Esophagus muscularis mucosa (tissue), 4 donors: Measurements from ENCODE around the gene OR10X1.

Experiments used
- EP300 ChIP-seq: sonication (generic); formaldehyde crosslinking; IDR thresholded peaks from one replicate; pipeline ENCODE4 v1.6.1; 2017; ENCODE audit warnings: antibody characterized with exemption
- POLR2A ChIP-seq: fragments of 450-650 bp; IDR thresholded peaks from one replicate; pipeline ENCODE4 v1.6.1; 2017; ENCODE audit warnings: antibody characterized with exemption, moderate library complexity, mild to moderate bottlenecking, low read depth
- TF ChIP-seq, protein P1 (sequence below), 3 experiments: fragments of 200-600 bp in 2 of 3; fragments of 450-650 bp in 1 of 3; sonication (generic) in 2 of 3; IDR thresholded peaks; one replicate each; pipeline ENCODE4 v1.5.1; 2017 to 2019; ENCODE audit warnings: antibody characterized with exemption in 3 of 3, mild to moderate bottlenecking in 2 of 3, moderate library complexity in 1 of 3

DNA sequence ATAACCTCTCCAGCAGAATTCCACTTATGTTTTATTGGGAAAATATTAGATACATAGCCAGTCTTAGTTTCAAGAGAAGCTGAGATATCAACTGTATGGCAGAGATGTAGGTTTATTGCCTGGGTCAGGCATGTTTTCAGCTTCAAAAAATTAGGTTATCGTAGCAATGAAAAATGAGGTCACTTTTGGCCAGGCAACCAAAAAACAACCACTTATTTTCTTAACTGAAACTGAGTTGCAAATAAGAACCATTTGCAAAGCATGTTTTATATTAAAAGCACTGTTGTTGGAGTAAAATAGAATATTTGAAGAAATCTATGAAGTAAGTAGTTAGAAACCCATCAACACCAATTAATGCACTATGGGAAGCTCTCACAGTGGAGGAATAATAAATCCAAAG, 20.0 kb downstream of the OR10X1 start:
- TF ChIP-seq, protein P1, sequence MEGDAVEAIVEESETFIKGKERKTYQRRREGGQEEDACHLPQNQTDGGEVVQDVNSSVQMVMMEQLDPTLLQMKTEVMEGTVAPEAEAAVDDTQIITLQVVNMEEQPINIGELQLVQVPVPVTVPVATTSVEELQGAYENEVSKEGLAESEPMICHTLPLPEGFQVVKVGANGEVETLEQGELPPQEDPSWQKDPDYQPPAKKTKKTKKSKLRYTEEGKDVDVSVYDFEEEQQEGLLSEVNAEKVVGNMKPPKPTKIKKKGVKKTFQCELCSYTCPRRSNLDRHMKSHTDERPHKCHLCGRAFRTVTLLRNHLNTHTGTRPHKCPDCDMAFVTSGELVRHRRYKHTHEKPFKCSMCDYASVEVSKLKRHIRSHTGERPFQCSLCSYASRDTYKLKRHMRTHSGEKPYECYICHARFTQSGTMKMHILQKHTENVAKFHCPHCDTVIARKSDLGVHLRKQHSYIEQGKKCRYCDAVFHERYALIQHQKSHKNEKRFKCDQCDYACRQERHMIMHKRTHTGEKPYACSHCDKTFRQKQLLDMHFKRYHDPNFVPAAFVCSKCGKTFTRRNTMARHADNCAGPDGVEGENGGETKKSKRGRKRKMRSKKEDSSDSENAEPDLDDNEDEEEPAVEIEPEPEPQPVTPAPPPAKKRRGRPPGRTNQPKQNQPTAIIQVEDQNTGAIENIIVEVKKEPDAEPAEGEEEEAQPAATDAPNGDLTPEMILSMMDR (IDR thresholded peaks at IDR 0.05), result no peak
- no peak for TF ChIP-seq POLR2A
- TF ChIP-seq EP300, result no peak
